Right ventricle myocardium inferior (tissue), 1 donor: Measurements from ENCODE around the gene COL15A1. TPM values are rescaled to one million over a fixed set of nuclear protein-coding genes. Genes with fewer than 3 reads are reported as not detected.
A peak's percentile ranks its signal among the peaks of the same experiment; 100 is the strongest.

ENCODE experiments used
- ATAC-seq: fragments of 200-7000 bp; cut with Tn5 transposase; one replicate; pipeline ENCODE4 v1.9.1; 2020; ENCODE audit warnings: mild to moderate bottlenecking, moderate library complexity
- DNase-seq: peaks from one replicate; pipeline ENCODE4 v3.0.0; 2021; ENCODE audit errors: missing footprints
- intact Hi-C: fragments of 100-400 bp; cut with DNase I; formaldehyde crosslinking; loops from one replicate; pipeline ENCODE4 v1.11.0; 2022
- total RNA-seq: library from RNA; stranded (reverse); fragmentation: NEBNext Ultra II Directional; extraction: Animal tissue kit (Norgen Biotek cat#: 25700); gene quantifications from one replicate; pipeline ENCODE4 v1.2.1, GENCODE V29; 2021
- donor health status: DM: no; HTN: yes; CAD: no; lungs with severe emphysema.

The COL15A1 gene
- total RNA-seq, 1 donor from 2014 or later = 58.3 TPM

GRCh38 chr9:99103054-99103895, 159.6 kb downstream of the COL15A1 start:
- ATAC-seq (no peak), DNase-seq (no peak)
- intact Hi-C loops = no loop called here

DNA sequence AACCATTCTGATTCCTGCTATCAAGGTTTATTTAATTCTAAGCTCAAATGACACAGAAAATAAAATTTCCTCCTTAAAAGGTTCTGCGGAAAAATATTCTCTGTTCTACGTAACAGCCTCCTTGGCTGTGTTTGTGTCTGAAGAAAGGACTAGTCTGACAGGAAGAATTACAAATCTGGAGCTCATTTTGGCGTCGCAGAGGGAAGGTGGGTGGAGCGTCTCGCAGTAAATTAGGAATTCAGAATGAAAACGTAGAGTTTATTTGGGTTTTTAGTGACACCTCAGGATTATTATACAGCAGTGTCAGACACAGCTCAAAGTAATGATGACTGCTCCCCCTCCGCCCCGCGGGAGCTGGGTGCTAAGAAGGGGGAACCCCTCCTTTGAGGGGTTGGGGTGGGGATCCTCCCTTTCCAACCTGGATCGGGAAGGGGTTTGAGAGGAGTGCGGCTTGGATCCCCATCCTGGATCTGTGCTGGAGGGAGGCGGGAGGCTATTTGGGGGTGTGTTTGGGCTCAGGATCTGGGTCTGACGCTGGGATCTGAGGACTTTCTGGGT, 160.3 kb downstream of the COL15A1 start:
- DNase-seq (no peak), ATAC-seq (no peak)
- intact Hi-C loops = no loop called here

- intact Hi-C loops = no loop called here
- ATAC-seq (peak; percentile 95), DNase-seq (peak; percentile 97)
Measured at GRCh38 chr9:99104459-99105151, 160.9 kb downstream of the COL15A1 start, which contains the start of gene TGFBR1. Gene TGFBR1, plus strand, starts transcription at chr9:99105113. Its CDS starts 93 bp downstream, at chr9:99105206.

DNA sequence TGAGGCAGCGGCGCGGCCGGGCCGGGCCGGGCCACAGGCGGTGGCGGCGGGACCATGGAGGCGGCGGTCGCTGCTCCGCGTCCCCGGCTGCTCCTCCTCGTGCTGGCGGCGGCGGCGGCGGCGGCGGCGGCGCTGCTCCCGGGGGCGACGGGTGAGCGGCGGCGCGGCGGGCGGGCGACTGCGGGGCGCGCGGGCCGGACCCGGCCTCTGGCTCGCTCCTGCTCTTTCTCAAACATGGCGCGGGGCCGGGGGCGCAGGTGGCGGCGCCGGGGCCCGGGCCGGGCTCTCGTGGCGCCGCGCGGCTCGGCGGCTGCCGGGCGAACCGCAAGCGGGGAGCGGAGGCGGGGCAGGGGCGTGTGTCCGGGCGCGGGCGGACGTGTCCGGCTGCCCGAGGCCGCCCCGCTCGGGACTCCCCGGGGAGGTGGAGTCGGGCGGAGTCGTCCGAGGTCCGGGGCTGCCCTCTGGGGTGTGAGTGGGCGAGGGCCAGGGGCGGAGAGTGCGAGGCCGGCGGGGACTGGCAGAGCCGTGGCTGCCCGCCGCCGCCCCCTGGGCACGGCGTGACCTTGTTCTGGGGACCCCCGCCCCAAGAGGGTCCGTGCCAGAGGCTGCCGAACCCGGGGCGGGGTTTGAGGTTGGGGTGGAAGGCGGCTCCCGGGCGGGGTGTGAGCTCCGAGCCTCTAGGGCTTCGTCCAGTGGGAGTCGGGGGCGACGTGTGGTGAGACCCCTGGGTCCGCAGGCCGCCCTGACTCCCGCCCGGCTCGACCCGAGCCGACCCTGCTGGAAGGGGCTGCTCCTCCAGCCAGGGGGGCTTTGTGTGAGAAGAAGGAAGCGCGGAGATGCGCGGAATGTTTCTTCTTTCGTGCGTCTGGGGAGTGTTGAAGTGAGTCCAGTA, 161.7 kb downstream of the COL15A1 start:
- ATAC-seq (peak; percentile 75), DNase-seq (peak; percentile 92)
- intact Hi-C loops = no loop called here

- no peak for DNase-seq
- intact Hi-C loops = no loop called here
- ATAC-seq = no peak
Measured at GRCh38 chr9:99106044-99106375, 162.3 kb downstream of the COL15A1 start.

DNA sequence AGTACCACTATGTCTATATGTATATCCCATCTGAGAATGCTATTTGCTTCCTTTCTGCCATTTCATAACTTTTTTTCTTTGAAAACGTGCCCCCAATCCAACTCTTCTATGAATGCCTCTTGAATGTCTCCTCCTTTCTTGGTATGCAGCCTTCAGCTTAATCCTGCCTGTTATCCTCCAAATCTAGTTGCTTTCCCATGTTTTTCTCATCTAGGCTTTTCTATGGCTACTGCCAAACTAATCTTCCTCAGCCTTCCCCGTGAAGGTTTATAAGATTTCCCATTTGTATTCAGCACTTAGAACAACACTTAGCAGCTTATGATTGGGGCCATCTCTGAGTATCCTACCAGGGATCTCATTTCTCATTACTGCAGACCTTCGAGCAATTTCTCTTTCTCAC, 163.7 kb downstream of the COL15A1 start:
- intact Hi-C loops = no loop called here
- DNase-seq (no peak), ATAC-seq (no peak)

- DNase-seq = no peak
- no peak for ATAC-seq
- intact Hi-C loops = no loop called here
Measured at GRCh38 chr9:99108131-99108530, 164.4 kb downstream of the COL15A1 start.

- intact Hi-C loops = no loop called here
- ATAC-seq = no peak
- no peak for DNase-seq
Measured at GRCh38 chr9:99109522-99109921, 165.8 kb downstream of the COL15A1 start.

DNA sequence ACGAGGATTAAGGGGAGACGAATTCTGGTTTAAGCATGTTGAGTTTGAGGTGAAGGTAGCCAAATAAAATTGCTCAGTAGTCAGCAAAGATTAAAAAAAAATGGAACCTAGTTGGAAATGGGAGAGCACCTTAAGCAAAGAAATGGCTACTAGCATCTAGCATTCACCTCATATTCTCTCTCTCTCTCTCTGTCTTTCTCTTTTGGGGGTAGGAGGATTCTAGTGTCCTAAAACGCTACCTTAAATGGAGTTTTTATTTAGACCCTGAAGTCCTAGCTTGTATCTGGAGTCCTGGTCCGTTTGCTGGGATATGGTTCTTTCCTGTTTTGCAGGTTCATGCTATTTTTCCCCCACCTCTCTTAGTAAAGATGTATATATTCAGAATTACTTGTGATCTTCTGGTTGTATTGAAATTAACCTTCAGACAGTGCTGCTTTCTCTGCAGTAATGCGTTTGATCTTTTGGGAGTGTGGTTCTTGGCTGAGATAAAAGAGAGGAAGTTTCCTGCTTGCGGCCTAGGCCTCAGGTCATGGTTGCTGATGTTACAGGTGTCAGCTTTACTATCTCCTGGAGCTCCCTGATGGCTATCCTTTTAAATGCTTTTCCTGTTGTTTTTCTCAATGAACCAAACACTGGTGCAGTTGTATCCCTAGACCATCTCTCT, 169.2 kb downstream of the COL15A1 start:
- DNase-seq (no peak), ATAC-seq (no peak)
- intact Hi-C loops = no loop called here

- ATAC-seq (no peak), DNase-seq (no peak)
- intact Hi-C loops = no loop called here
Measured at GRCh38 chr9:99113414-99114048, 169.8 kb downstream of the COL15A1 start.

DNA sequence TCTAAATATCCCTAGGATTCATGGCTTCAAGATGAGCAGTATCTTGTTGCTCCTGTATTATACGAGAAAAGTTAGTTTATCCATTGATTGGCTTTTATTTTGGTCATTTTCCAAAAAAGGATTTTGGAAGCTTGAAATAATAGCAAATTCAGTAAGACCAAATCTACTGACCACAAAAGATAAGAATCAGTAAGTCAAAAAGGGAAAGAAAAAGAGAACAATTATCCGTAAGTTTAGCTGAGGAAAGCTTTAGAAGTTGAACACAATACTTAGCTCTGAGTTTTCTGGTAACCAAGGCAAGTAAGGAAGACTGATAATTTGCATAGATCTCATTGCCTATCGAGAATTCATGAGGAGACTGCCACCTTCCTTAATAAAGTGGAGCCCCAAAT, 170.3 kb downstream of the COL15A1 start:
- DNase-seq (no peak), ATAC-seq (no peak)
- intact Hi-C loops = no loop called here

DNA sequence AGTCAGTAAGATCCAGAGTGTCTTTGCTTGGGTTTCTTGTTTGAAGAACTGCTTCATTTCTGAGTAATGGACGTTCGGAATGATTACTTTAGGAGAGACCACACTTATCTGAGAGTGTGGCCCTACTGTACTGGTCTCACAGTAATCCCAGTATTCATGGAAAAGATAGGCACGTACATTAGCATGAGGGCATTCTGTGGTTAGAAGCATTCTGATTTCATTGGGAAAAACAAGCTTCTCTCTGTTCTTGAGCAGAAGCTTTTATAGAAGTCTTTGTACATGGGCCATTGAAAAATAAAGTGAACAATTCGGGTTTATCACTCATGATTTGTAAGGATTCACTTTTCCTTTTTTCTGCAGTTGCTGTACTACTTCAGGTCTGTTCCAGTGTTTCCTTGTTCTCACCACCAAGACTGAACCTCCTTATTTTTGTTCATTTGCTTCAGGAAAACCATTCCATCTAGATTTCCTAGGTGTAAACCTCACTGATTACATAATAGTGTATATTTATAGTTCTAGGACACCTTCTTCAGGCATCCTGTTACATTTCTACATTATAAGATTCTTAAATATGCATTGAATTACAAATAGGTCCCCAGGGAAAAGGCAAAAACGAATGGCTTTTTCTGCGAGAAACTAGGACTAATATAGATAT, 171.3 kb downstream of the COL15A1 start:
- intact Hi-C loops = no loop called here
- ATAC-seq = no peak
- DNase-seq = no peak

DNA sequence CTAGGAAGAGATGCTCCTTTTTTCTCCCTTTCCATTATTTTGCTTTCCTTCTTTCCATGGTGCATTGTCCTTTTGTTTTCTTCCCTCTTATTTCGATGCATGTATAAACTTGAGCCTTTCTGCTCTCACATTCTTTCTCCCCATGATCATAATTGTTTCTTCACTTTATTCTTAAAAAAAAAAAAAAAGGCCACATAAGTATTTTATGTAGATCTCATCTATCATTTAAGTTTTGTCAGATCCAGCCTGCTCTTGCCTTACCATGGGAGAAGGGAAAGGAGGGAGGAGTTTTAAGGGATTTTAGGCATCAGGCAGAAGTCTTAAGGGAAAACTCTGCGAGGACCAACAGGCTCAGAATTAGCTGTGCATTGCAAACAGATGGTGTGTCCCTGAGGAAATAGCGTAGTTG, 172.3 kb downstream of the COL15A1 start:
- intact Hi-C loops = no loop called here
- ATAC-seq (no peak), DNase-seq (no peak)

GRCh38 chr9:99118782-99119466, 175.2 kb downstream of the COL15A1 start:
- DNase-seq = no peak
- intact Hi-C loops = no loop called here
- ATAC-seq = peak; percentile 46

- intact Hi-C loops = no loop called here
- no peak for DNase-seq
- no peak for ATAC-seq
Measured at GRCh38 chr9:99119976-99120655, 176.4 kb downstream of the COL15A1 start.
